22Rv1 (cell line): ENCODE data around the gene DYNC2H1.

Experiments
- H3K27ac ChIP-seq: fragments of 450-650 bp; 2 replicates; pipeline ENCODE4 v1.5.1; 2017
- CTCF ChIP-seq: fragments of 450-650 bp; IDR thresholded peaks from 2 replicates; pipeline ENCODE4 v1.5.1; 2017; ENCODE audit warnings: mild to moderate bottlenecking
- ZFX ChIP-seq: fragments of 450-650 bp; IDR thresholded peaks from 2 replicates; pipeline ENCODE4 v1.6.1; 2017; ENCODE audit warnings: antibody characterized with exemption, borderline replicate concordance

DYNC2H1 gene

GRCh38 chr11:103528596-103528995 lies 419.4 kb downstream of the DYNC2H1 start:
- H3K27ac ChIP-seq = no peak overlapping the region
- TF ChIP-seq CTCF = no peak
- no peak for TF ChIP-seq ZFX

- H3K27ac ChIP-seq = no peak overlapping the region
- TF ChIP-seq CTCF (no peak), ZFX (no peak)
These were observed 420.0 kb downstream of the DYNC2H1 start for GRCh38 chr11:103529181-103529684.
